K562 (cell line): ENCODE results near the gene ALKBH2. TPM values are rescaled to one million over a fixed set of nuclear protein-coding genes. Genes with fewer than 3 reads are reported as not detected.
A peak's percentile ranks its signal among the peaks of the same experiment; 100 is the strongest.

Experiments used
- CBX2 ChIP-seq: fragments of 200-600 bp; sonication (generic); IDR thresholded peaks from one replicate; pipeline ENCODE4 v1.6.1; 2012; ENCODE audit warnings: mild to moderate bottlenecking, low read length, inconsistent platforms; ENCODE audit not compliant: insufficient read depth, poor library complexity, severe bottlenecking
- CHD1 ChIP-seq: fragments of 200-600 bp; sonication (generic); IDR thresholded peaks from one replicate; pipeline ENCODE4 v1.6.1; 2012; ENCODE audit warnings: mild to moderate bottlenecking, moderate library complexity, low read length, inconsistent platforms
- CREB1 ChIP-seq, 2 experiments: sonication (generic) in 1 of 2; formaldehyde crosslinking in 1 of 2; IDR thresholded peaks; 2 replicates each; pipeline versions ENCODE4 v1.6.1 to v1.8.0; 2012 to 2022; ENCODE audit warnings: inconsistent platforms in 1 of 2, mild to moderate bottlenecking in 1 of 2, missing genetic modification reagents in 1 of 2, moderate library complexity in 1 of 2
- HMG20A ChIP-seq: fragments of 450-650 bp; formaldehyde crosslinking; conservative IDR thresholded peaks from 2 replicates; pipeline ENCODE4 v1.4.0; 2020; ENCODE audit warnings: mild to moderate bottlenecking, mixed read lengths
- HNRNPK ChIP-seq: fragments of 200-400 bp; formaldehyde crosslinking; IDR thresholded peaks from one replicate; pipeline ENCODE4 v1.6.1; 2018; ENCODE audit warnings: mild to moderate bottlenecking, low read depth, low read length; ENCODE audit not compliant: poor library complexity, severe bottlenecking
- MAZ ChIP-seq, 2 experiments: fragments of 450-650 bp in 1 of 2; sonication (generic) in 1 of 2; formaldehyde crosslinking; IDR thresholded peaks in 1 of 2; conservative IDR thresholded peaks in 1 of 2; 2 replicates each; pipeline versions ENCODE4 v1.4.0 to v1.5.0; 2020; ENCODE audit warnings: mild to moderate bottlenecking in 1 of 2, missing genetic modification reagents in 1 of 2
- OTX1 ChIP-seq: fragments of 450-650 bp; formaldehyde crosslinking; IDR thresholded peaks from 2 replicates; pipeline ENCODE4 v1.4.0; 2022; ENCODE audit warnings: mild to moderate bottlenecking
- PHB2 ChIP-seq: fragments of 450-650 bp; IDR thresholded peaks from 2 replicates; pipeline ENCODE4 v1.6.1; 2017; ENCODE audit warnings: low read depth
- PHTF2 ChIP-seq: fragments of 250-450 bp; sonication (Bioruptor Pico); IDR thresholded peaks from 2 replicates; pipeline ENCODE4 v1.5.0; 2021; ENCODE audit warnings: mild to moderate bottlenecking
- PML ChIP-seq: IDR thresholded peaks from 2 replicates; pipeline ENCODE4 v1.6.1; 2012; ENCODE audit warnings: low read length, inconsistent platforms
- RHOXF2B ChIP-seq: fragments of 250-450 bp; sonication (Bioruptor Pico); conservative IDR thresholded peaks from 2 replicates; pipeline ENCODE4 v1.5.1; 2021
- SRSF3 ChIP-seq: fragments of 200-400 bp; formaldehyde crosslinking; IDR thresholded peaks from 2 replicates; pipeline ENCODE4 v1.6.1; 2016; ENCODE audit warnings: mild to moderate bottlenecking, low read length, moderate library complexity; ENCODE audit not compliant: insufficient read depth
- ZNF695 ChIP-seq: fragments of 450-650 bp; formaldehyde crosslinking; IDR thresholded peaks from 2 replicates; pipeline ENCODE4 v1.4.0; 2020; ENCODE audit warnings: mild to moderate bottlenecking, moderate library complexity
- polyA plus RNA-seq, 8 experiments: library from polyadenylated mRNA; depleted of rRNA in 4 of 8; stranded (reverse) in 5 of 8; unstranded in 3 of 8; fragments of >200 nt; fragmentation: Nextera tagmentation in 2 of 8; fragmentation: Illumina TruSeq in 1 of 8; extraction: Ambion mirVana in 2 of 8; extraction: Trizol in 1 of 8; gene quantifications; 2 replicates each; pipeline versions ENCODE4 v1.2.1 to v1.2.3, GENCODE V29; 2011 to 2014; ENCODE audit warnings: inconsistent platforms in 1 of 8, missing spikeins in 1 of 8
- total RNA-seq, 7 experiments: library from RNA; depleted of rRNA in 6 of 7; stranded (reverse); fragments of >200 nt in 6 of 7; fragmentation: Illumina TruSeq in 2 of 7; extraction: Trizol in 2 of 7; gene quantifications; 2 replicates each; pipeline versions ENCODE4 v1.2.1 to v1.2.3, GENCODE V29; 2011 to 2021; ENCODE audit warnings: low replicate concordance in 1 of 7
- TF ChIP-seq, protein P1 (sequence below), 2 experiments: fragments of 450-650 bp in 1 of 2; sonication (generic) in 1 of 2; formaldehyde crosslinking; conservative IDR thresholded peaks; 2 replicates each; pipeline versions ENCODE4 v1.4.0 to v1.8.1; 2020 to 2022; ENCODE audit warnings: mild to moderate bottlenecking in 1 of 2, missing genetic modification reagents in 1 of 2
- TF ChIP-seq, protein P2 (sequence below): sonication (generic); formaldehyde crosslinking; IDR thresholded peaks from 2 replicates; pipeline ENCODE4 v1.8.0; 2022; ENCODE audit warnings: missing genetic modification reagents, mild to moderate bottlenecking, borderline replicate concordance
- TF ChIP-seq, protein P3 (sequence below): fragments of 450-650 bp; formaldehyde crosslinking; IDR thresholded peaks from 2 replicates; pipeline ENCODE4 v1.4.0; 2022; ENCODE audit warnings: missing genetic modification characterization

The ALKBH2 gene
- total and polyA plus RNA-seq, 9 of the 15 experiments (the other 6 are each of a cell fraction or from before 2014, with no cell fraction given), result 5.9 to 56.1 (median 41.9) TPM

DNA sequence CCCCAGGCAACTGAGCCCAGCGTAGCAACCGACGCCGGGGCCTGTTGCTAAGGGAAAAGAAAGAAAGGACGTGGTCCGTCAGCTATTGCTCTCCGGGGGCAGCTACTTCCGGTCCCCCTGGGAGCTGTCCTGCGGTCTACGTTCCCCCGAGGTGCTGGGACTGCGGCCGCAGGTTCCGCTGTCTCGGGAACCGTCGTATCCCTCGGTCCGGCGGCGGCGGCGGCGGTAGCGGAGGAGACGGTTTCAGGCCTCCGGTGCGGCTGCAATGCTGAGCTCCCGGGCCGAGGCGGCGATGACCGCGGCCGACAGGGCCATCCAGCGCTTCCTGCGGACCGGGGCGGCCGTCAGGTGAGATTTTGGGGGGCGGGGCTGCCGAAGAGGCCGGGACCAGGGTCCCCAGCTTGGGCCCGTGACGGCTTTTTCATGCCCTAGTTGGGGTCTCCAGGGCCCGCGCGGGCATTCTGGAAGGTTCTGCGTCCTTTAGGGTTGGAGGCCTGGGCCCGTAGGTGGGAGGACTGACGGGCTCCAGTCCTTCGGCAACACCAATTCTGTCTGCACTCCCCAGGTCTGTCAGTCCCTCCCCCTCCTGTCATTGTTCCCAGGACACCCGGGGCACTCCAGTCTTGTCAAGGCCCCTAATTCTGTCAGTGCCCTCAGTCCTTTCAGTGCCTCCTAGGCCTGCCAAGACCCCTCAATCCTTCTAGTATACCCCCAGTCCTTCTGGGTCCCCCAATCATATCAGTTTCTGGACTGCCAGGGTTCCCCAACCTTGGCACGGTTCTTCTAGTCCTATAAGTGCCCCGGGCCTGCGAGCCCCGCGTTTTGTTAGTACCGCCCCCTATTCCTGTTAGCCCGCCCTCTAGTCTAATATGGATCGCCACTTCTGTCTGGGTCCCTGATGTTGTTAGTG lies 40.6 kb downstream of the ALKBH2 start, which contains the start of gene USP30 (continued):
- TF ChIP-seq PML (no peak), RHOXF2B (CRISPR knock-in tag) (peak; percentile 83; the same call in 1 of the 2 replicates), CREB1 (IDR thresholded peaks at IDR 0.05) (peak; percentile 46; the same call in 1 of the 2 replicates), CREB1 (CRISPR knock-in tag; IDR thresholded peaks at IDR 0.05) (peak; percentile 78), CBX2 (no peak), OTX1 (CRISPR knock-in tag) (0 out of 2 replicates have a peak, but pooled peaks have one; percentile 3), SRSF3 (no peak), ZNF695 (no peak), HNRNPK (no peak), CHD1 (no peak), PHB2 (no peak), PHTF2 (no peak), HMG20A (CRISPR knock-in tag) (no peak), MAZ (CRISPR knock-in tag; conservative IDR thresholded peaks at IDR 0.05 in 1 of 2, IDR thresholded peaks at IDR 0.05 in 1 of 2) (peak; percentile 93 to 98)
- TF ChIP-seq, protein P1, sequence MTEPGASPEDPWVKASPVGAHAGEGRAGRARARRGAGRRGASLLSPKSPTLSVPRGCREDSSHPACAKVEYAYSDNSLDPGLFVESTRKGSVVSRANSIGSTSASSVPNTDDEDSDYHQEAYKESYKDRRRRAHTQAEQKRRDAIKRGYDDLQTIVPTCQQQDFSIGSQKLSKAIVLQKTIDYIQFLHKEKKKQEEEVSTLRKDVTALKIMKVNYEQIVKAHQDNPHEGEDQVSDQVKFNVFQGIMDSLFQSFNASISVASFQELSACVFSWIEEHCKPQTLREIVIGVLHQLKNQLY (CRISPR knock-in tag; conservative IDR thresholded peaks at IDR 0.05), result no peak
- TF ChIP-seq, protein P2, sequence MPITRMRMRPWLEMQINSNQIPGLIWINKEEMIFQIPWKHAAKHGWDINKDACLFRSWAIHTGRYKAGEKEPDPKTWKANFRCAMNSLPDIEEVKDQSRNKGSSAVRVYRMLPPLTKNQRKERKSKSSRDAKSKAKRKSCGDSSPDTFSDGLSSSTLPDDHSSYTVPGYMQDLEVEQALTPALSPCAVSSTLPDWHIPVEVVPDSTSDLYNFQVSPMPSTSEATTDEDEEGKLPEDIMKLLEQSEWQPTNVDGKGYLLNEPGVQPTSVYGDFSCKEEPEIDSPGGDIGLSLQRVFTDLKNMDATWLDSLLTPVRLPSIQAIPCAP (CRISPR knock-in tag), result no peak
- TF ChIP-seq, protein P3, sequence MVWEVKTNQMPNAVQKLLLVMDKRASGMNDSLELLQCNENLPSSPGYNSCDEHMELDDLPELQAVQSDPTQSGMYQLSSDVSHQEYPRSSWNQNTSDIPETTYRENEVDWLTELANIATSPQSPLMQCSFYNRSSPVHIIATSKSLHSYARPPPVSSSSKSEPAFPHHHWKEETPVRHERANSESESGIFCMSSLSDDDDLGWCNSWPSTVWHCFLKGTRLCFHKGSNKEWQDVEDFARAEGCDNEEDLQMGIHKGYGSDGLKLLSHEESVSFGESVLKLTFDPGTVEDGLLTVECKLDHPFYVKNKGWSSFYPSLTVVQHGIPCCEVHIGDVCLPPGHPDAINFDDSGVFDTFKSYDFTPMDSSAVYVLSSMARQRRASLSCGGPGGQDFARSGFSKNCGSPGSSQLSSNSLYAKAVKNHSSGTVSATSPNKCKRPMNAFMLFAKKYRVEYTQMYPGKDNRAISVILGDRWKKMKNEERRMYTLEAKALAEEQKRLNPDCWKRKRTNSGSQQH (CRISPR knock-in tag), result no peak; the same call in 1 of the 2 replicates
